Nephron (organoid): ENCODE measurements around the gene NCEH1.
A peak's percentile ranks its signal among the peaks of the same experiment; 100 is the strongest.

ENCODE experiments used
- H3K27ac Mint-ChIP-seq, 3 experiments: 2 replicates each; pipeline ENCODE4 v1.8.0; 2020; ENCODE audit warnings: mixed read lengths in 3 of 3, mild to moderate bottlenecking in 2 of 3, moderate library complexity in 1 of 3
- H3K27me3 Mint-ChIP-seq: 2 replicates; pipeline ENCODE4 v1.8.0; 2021; ENCODE audit warnings: low read depth, mild to moderate bottlenecking, moderate library complexity, mixed read lengths
- H3K36me3 Mint-ChIP-seq: 2 replicates; pipeline ENCODE4 v1.8.0; 2020; ENCODE audit warnings: low read depth, mixed read lengths
- H3K4me1 Mint-ChIP-seq: 2 replicates; pipeline ENCODE4 v1.8.0; 2020; ENCODE audit warnings: mixed read lengths
- H3K4me3 Mint-ChIP-seq, 3 experiments: 2 replicates each; pipeline ENCODE4 v1.8.0; 2020; ENCODE audit warnings: mild to moderate bottlenecking in 3 of 3, mixed read lengths in 3 of 3, moderate library complexity in 2 of 3
- H3K9me3 Mint-ChIP-seq: 2 replicates; pipeline ENCODE4 v1.8.0; 2020; ENCODE audit warnings: mixed read lengths
- TF ChIP-seq, protein P1 (sequence below), 3 experiments: fragments of 200-600 bp; sonication (generic); IDR thresholded peaks; one replicate each; pipeline ENCODE4 v1.5.0; 2021; ENCODE audit warnings: antibody characterized with exemption in 3 of 3; ENCODE audit not compliant: unreplicated experiment in 3 of 3

The NCEH1 gene

DNA sequence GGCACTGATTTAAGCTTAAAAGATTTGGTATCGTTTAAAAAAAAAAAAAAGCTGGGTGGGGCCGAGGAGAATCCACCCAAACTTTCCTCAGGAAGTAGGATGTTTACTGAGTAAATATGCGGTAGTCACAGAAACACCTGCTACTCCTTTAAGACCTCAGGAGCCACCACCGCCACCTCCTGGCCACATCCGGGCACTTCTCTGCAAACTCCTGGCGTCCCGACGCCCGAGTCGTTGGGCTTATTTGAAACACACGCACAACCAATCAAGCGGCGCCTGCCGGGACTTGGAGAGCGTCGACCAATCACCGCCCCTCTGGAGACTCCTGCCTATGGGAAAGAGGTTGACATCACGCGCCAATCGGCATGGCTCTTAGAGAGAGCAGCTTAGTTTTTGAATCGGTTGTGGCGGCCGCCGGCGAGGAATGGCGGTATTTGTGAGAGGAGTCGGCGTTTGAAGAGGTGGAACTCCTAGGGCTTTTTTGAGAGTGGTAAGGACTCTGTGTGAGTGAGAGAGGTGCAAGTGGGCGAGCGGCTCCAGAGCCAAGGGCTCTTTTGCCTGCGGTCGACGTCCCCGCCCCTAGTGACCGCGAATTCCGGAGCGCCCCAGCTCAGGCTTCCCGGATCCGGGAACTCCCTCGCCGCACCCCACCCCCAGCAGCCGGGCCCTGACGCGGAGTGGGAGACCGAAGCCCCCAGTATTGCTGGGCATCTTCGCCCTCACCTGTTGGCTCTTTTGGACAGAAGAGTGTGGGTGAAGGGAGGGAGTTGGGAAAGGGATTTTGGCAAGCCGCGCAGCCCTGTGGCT, 39.7 kb upstream of the NCEH1 start, which contains the start of gene ECT2:
ECT2 (plus strand) TSS at position 359 of the 807 bp plus-strand sequence. CDS start 3,805 bp downstream, outside the sequence.
- H3K36me3 Mint-ChIP-seq = peaks cover 14% of the 10 kb centered on the region
- H3K27ac Mint-ChIP-seq = peak within 1 kb of the TSS; percentile 83 to 91 (median 90)
- TF ChIP-seq, protein P1, sequence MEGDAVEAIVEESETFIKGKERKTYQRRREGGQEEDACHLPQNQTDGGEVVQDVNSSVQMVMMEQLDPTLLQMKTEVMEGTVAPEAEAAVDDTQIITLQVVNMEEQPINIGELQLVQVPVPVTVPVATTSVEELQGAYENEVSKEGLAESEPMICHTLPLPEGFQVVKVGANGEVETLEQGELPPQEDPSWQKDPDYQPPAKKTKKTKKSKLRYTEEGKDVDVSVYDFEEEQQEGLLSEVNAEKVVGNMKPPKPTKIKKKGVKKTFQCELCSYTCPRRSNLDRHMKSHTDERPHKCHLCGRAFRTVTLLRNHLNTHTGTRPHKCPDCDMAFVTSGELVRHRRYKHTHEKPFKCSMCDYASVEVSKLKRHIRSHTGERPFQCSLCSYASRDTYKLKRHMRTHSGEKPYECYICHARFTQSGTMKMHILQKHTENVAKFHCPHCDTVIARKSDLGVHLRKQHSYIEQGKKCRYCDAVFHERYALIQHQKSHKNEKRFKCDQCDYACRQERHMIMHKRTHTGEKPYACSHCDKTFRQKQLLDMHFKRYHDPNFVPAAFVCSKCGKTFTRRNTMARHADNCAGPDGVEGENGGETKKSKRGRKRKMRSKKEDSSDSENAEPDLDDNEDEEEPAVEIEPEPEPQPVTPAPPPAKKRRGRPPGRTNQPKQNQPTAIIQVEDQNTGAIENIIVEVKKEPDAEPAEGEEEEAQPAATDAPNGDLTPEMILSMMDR (IDR thresholded peaks at IDR 0.05; ENCODE audit: unreplicated experiment in 3 of 3) = peak; percentile 72 to 77 (median 74)
- peak within 1 kb of the TSS; percentile 93 to 98 (median 96) for H3K4me3 Mint-ChIP-seq
- no peaks in the 10 kb centered on the region for H3K9me3 Mint-ChIP-seq
- peaks cover 18% of the 10 kb centered on the region for H3K4me1 Mint-ChIP-seq
- no peaks in the 10 kb centered on the region for H3K27me3 Mint-ChIP-seq

- Mint-ChIP-seq H3K4me1 (peaks cover 18% of the 10 kb centered on the region), H3K27me3 (no peaks in the 10 kb centered on the region), H3K4me3 (peak overlapping the region; percentile 93 to 98 (median 96)), H3K9me3 (no peaks in the 10 kb centered on the region), H3K27ac (peak overlapping the region; percentile 83 to 91 (median 90)), H3K36me3 (peaks cover 10% of the 10 kb centered on the region)
- TF ChIP-seq, protein P1 (IDR thresholded peaks at IDR 0.05; ENCODE audit: unreplicated experiment in 3 of 3) = no peak
These were observed 39.2 kb upstream of the NCEH1 start for GRCh38 chr3:172750069-172750367.

GRCh38 chr3:172749230-172749965, 38.5 kb upstream of the NCEH1 start:
- Mint-ChIP-seq H3K4me1 (peaks cover 18% of the 10 kb centered on the region), H3K4me3 (peak overlapping the region; percentile 93 to 98 (median 96)), H3K27ac (peak overlapping the region; percentile 80 to 90 (median 87)), H3K36me3 (peaks cover 7% of the 10 kb centered on the region), H3K27me3 (no peaks in the 10 kb centered on the region), H3K9me3 (no peaks in the 10 kb centered on the region)
- TF ChIP-seq, protein P1 (IDR thresholded peaks at IDR 0.05; ENCODE audit: unreplicated experiment in 3 of 3) = no peak

DNA sequence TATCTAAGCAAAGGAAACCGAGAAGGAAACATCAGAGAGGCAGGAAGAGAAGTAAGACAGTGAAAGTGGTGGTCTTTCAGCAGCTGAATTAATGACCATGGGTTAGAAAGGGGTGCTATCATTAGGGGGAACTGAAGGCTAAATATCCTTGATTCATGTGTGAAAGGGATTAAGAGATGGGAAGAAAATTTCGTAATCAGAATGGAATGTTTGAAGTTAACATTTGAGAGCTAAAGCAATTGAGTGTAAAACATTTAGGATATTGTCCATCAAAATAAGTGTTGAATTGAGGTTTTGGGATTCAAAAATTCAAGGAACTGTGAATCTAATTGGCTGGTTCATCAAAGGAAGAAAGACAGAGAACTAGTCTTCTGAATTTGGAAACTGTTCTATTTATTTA, 35.6 kb upstream of the NCEH1 start:
- no peak overlapping the region for H3K27ac Mint-ChIP-seq
- H3K4me3 Mint-ChIP-seq = peak overlapping the region in 1 of 3 experiments; percentile 1
- TF ChIP-seq, protein P1 (IDR thresholded peaks at IDR 0.05; ENCODE audit: unreplicated experiment in 3 of 3) = no peak
- no peaks in the 10 kb centered on the region for H3K9me3 Mint-ChIP-seq
- H3K4me1 Mint-ChIP-seq = peaks cover 13% of the 10 kb centered on the region
- no peaks in the 10 kb centered on the region for H3K27me3 Mint-ChIP-seq
- no peaks in the 10 kb centered on the region for H3K36me3 Mint-ChIP-seq

DNA sequence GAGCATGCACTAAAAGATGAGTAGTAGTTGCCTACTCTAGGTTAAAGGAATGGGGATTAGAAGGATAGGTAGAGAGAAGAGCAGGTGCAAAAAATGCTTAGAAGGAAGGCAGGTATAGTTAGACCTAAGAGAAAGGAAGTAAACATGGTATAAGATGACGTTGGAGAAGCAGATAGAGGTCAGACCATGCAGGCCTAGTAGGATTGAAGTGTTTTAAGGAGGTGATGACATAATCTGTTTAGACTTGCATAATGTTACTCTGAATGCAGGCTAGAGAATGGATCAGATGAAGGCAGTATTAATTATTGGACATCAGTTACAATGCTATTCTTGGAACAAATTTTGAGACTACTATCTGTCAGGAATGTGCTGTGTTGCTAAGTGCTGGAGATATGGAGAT, 28.6 kb upstream of the NCEH1 start:
- Mint-ChIP-seq H3K9me3 (no peaks in the 10 kb centered on the region), H3K36me3 (no peaks in the 10 kb centered on the region), H3K4me1 (no peaks in the 10 kb centered on the region), H3K27me3 (no peaks in the 10 kb centered on the region), H3K4me3 (no peak overlapping the region), H3K27ac (no peak overlapping the region)
- TF ChIP-seq, protein P1 (IDR thresholded peaks at IDR 0.05; ENCODE audit: unreplicated experiment in 3 of 3) = no peak
